Natural killer cell (primary cell): ENCODE results near the gene MAMDC4. TPM values are rescaled to one million over a fixed set of nuclear protein-coding genes. Genes with fewer than 3 reads are reported as not detected.

Experiments used
- ATAC-seq, 3 donors: fragments of 150-1000 bp in 2 of 3; fragments of 200-7000 bp in 1 of 3; cut with Tn5 transposase; 1 replicate in 1 of 3; 2 replicates in 2 of 3; pipeline ENCODE4 v1.10.0; 2021; ENCODE audit warnings: mild to moderate bottlenecking in 2 of 3, moderate library complexity in 2 of 3
- DNase-seq, 2 donors: peaks; one replicate each; pipeline versions ENCODE4 v3.0.0 to v3.0.0-alpha.2; 2013 to 2021; ENCODE audit warnings: mixed read lengths in 1 of 2
- H3K27ac ChIP-seq: one replicate; pipeline ENCODE4 v1.5.1; 2013; ENCODE audit warnings: mild to moderate bottlenecking, low read length
- H3K27me3 ChIP-seq: one replicate; pipeline ENCODE4 v1.6.1; 2013; ENCODE audit warnings: low read length; ENCODE audit not compliant: control insufficient read depth, insufficient read depth
- H3K36me3 ChIP-seq: one replicate; pipeline ENCODE4 v1.6.1; 2013; ENCODE audit warnings: low read length; ENCODE audit not compliant: control insufficient read depth, insufficient read depth
- H3K4me1 ChIP-seq: one replicate; pipeline ENCODE4 v1.6.1; 2013; ENCODE audit warnings: low read length; ENCODE audit not compliant: control insufficient read depth, insufficient read depth
- H3K4me3 ChIP-seq: one replicate; pipeline ENCODE4 v1.5.1; 2013; ENCODE audit warnings: low read length
- H3K9me3 ChIP-seq: one replicate; pipeline ENCODE4 v1.6.1; 2013; ENCODE audit warnings: low read length; ENCODE audit not compliant: control insufficient read depth, insufficient read depth
- H3K27ac Mint-ChIP-seq, 2 donors: one replicate each; pipeline ENCODE4 v1.8.0; 2022; ENCODE audit warnings: mild to moderate bottlenecking in 2 of 2, mixed read lengths in 2 of 2, moderate library complexity in 1 of 2
- H3K27me3 Mint-ChIP-seq, 2 donors: one replicate each; pipeline ENCODE4 v1.8.0; 2022; ENCODE audit warnings: low read depth in 2 of 2, mixed read lengths in 2 of 2
- H3K36me3 Mint-ChIP-seq: one replicate; pipeline ENCODE4 v1.8.0; 2022; ENCODE audit warnings: mixed read lengths
- H3K4me1 Mint-ChIP-seq, 2 donors: one replicate each; pipeline ENCODE4 v1.8.0; 2022; ENCODE audit warnings: mixed read lengths in 2 of 2
- H3K4me3 Mint-ChIP-seq: one replicate; pipeline ENCODE4 v1.8.0; 2022; ENCODE audit warnings: mild to moderate bottlenecking, moderate library complexity, mixed read lengths
- H3K9me3 Mint-ChIP-seq, 2 donors: one replicate each; pipeline ENCODE4 v1.8.0; 2022; ENCODE audit warnings: mixed read lengths in 2 of 2
- CTCF ChIP-seq: fragments of 200-600 bp; IDR thresholded peaks from one replicate; pipeline ENCODE4 v1.8.0; 2022; ENCODE audit warnings: antibody characterized with exemption
- WGBS: methylation state at CpG from one replicate; pipeline ENCODE4 v1.1.7; 2013; ENCODE audit warnings: missing lambda C conversion rate; ENCODE audit not compliant: insufficient coverage; 5-methylcytosine and 5-hydroxymethylcytosine counted together
- intact Hi-C: fragments of 100-400 bp; cut with micrococcal nuclease; formaldehyde crosslinking; loops from one replicate; pipeline ENCODE4 v1.14.2; 2022
- total RNA-seq, 4 donors: library from RNA; stranded (reverse); fragments of 120-200 nt in 1 of 4; gene quantifications; one replicate each; pipeline versions ENCODE4 v1.2.3 to v1.2.4, GENCODE V29; 2013 to 2022

MAMDC4 gene
- total RNA-seq, 3 donors from 2014 or later (not counting 1 experiment from before 2014, with no cell fraction given): 4.6 to 6.5 (median 5.8) TPM

GRCh38 chr9:136899196-136899595 lies 47.0 kb downstream of the MAMDC4 start:
- 89% methylated on average over 9 of the region's 9 CpGs for WGBS
- no peak for ATAC-seq

GRCh38 chr9:136900556-136900955 lies 48.4 kb downstream of the MAMDC4 start:
- Histone ChIP-seq H3K9me3 (no peaks in the 10 kb centered on the region), H3K4me1 (peaks cover 29% of the 10 kb centered on the region), H3K27me3 (no peaks in the 10 kb centered on the region), H3K4me3 (no peak overlapping the region), H3K27ac (no peak overlapping the region), H3K36me3 (peaks cover 23% of the 10 kb centered on the region)
- Mint-ChIP-seq H3K27me3 (no peaks in the 10 kb centered on the region), H3K4me3 (peak overlapping the region; percentile 4), H3K4me1 (peaks cover 4 to 25% of the 10 kb centered on the region in 2 donors), H3K36me3 (peaks cover 7% of the 10 kb centered on the region), H3K27ac (peak overlapping the region; percentile 79 to 87), H3K9me3 (no peaks in the 10 kb centered on the region)
- intact Hi-C loops: no loop called here
- TF ChIP-seq CTCF: no peak
- 98% methylated on average over 10 of the region's 10 CpGs for WGBS
- DNase-seq: no peak
- ATAC-seq: no peak

More at GRCh38 chr9:136899196-136899595, 47.0 kb downstream of the MAMDC4 start:
- Histone ChIP-seq H3K36me3 (peaks cover 30% of the 10 kb centered on the region), H3K27ac (no peak overlapping the region), H3K9me3 (no peaks in the 10 kb centered on the region), H3K4me1 (peaks cover 29% of the 10 kb centered on the region), H3K27me3 (no peaks in the 10 kb centered on the region), H3K4me3 (no peak overlapping the region)
- no peak for DNase-seq
- TF ChIP-seq CTCF: no peak
- H3K36me3 Mint-ChIP-seq: peaks cover 7% of the 10 kb centered on the region
- no peak overlapping the region for H3K27ac Mint-ChIP-seq
- no peaks in the 10 kb centered on the region for H3K9me3 Mint-ChIP-seq
- no peaks in the 10 kb centered on the region for H3K27me3 Mint-ChIP-seq
- intact Hi-C loops: no loop called here
- peaks cover 10 to 34% of the 10 kb centered on the region in 2 donors for H3K4me1 Mint-ChIP-seq
- no peak overlapping the region for H3K4me3 Mint-ChIP-seq

GRCh38 chr9:136900988-136901515 lies 48.9 kb downstream of the MAMDC4 start:
- H3K36me3 ChIP-seq: peaks cover 23% of the 10 kb centered on the region
- intact Hi-C loops: no loop called here
- H3K27ac Mint-ChIP-seq: peak overlapping the region; percentile 79 to 87
- no peak overlapping the region for H3K4me3 ChIP-seq
- H3K9me3 ChIP-seq: no peaks in the 10 kb centered on the region
- peak overlapping the region; percentile 90 for H3K27ac ChIP-seq
- no peak for ATAC-seq
- no peaks in the 10 kb centered on the region for H3K27me3 ChIP-seq
- no peak overlapping the region for H3K4me3 Mint-ChIP-seq
- H3K27me3 Mint-ChIP-seq: no peaks in the 10 kb centered on the region
- DNase-seq: no peak
- 89% methylated on average over 13 of the region's 13 CpGs for WGBS
- peaks cover 7% of the 10 kb centered on the region for H3K36me3 Mint-ChIP-seq
- TF ChIP-seq CTCF: no peak
- H3K9me3 Mint-ChIP-seq: no peaks in the 10 kb centered on the region
- peaks cover 29% of the 10 kb centered on the region for H3K4me1 ChIP-seq
- peaks cover 4 to 25% of the 10 kb centered on the region in 2 donors for H3K4me1 Mint-ChIP-seq
